HuH-7.5 (cell line): ENCODE measurements around the gene LIMS2.

Experiments used
- DNase-seq: peaks from one replicate; pipeline ENCODE4 v3.0.0; 2011; ENCODE audit warnings: low spot score

LIMS2 gene

GRCh38 chr2:127633556-127634065 lies 41.7 kb downstream of the LIMS2 start:
- no peak for DNase-seq

DNA sequence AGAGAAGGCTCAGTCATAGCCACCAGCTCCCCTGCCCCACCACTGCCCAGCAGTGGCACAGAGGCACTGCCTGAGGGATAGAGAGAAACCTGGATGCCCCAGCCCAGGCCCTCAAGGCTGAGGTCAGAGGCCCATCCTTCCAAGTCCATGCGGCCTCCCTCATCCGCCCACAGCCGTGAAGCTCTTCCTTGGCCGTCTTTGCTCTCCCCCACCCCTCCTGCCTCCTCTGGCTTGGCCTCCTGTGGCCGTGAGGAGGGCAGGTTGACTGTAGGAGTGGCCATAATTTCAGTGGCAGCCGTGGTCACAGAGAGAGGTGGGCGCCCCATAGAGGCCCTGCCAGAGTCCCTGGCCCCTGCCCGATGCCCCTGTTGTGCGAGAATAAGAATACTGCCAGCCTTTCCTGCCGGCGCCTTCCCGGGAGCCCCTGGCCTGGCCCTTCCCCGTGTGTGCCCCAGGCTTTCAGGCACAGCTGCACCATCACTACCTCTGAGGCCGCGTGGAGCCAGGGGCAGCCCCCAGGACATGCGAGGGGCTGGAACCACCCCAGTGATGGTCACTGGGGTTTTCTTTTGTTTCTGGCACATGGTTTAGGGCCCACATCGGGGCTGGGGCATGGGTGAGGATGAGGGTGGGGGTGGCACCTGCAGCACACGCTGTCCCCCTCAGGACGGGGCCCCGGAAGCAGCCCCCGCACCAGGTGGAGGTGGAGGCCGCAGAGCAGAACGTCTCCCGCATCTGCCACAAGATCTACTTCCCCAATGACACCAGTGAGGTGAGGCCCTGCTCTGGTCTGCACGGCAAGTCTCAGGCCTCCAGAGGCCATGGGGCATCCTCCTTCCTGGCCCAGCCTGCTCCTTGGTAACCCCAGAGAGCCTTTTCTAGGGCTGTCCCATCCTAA lies 42.5 kb downstream of the LIMS2 start:
- DNase-seq = no peak

GRCh38 chr2:127631997-127632581 lies 43.2 kb downstream of the LIMS2 start:
- DNase-seq = no peak

DNA sequence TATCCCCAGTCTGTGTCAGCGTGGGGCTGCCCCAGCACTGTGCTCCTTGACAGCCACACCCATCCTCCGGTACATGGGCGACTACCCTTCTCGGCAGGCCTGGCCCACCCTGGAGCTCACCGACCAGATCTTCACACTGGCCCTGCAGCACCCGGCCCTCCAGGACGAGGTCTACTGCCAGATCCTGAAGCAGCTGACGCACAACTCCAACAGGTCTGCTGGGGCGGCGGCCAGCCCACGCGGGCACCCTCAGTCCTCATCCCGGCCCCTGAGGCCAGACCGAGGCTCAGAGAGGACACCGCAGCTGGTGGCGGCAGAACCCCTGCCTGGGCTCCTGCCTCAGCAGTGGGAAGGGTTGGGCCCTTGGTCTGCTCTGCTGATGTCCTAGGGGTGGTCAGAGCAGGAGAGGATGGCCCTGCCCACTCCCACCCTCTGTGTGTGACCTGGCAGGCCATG lies 43.8 kb downstream of the LIMS2 start:
- DNase-seq = no peak

DNA sequence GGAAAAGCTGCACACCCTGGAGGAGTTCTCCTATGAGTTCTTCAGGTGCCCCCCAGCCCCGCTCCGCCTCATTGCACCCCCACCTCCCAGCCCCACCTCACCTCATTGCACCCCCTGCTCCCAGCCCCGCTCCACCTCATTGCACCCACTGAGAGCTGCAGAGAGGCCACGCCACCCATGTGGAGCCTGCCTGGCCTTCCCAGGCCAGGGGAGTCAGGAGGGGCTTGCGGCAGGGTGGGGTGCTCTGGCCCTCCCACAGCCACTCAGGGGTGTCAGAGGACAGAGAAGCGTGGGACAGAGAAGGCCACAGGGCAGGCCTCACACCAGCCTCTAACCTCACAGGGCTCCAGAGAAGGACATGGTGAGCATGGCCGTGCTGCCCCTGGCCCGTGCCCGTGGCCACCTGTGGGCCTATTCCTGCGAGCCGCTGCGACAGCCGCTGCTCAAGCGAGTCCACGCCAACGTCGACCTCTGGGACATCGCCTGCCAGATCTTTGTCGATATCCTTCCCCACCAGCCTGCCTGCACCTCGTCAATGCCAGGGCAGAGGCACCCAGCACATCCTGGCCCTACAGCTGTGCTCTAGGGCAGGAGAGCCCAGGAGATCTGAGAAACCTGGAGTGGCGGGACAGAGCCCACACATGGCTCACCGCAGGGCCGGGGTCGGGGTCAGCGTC lies 44.3 kb downstream of the LIMS2 start:
- no peak for DNase-seq

GRCh38 chr2:127630096-127630863 lies 45.0 kb downstream of the LIMS2 start:
- no peak for DNase-seq

DNA sequence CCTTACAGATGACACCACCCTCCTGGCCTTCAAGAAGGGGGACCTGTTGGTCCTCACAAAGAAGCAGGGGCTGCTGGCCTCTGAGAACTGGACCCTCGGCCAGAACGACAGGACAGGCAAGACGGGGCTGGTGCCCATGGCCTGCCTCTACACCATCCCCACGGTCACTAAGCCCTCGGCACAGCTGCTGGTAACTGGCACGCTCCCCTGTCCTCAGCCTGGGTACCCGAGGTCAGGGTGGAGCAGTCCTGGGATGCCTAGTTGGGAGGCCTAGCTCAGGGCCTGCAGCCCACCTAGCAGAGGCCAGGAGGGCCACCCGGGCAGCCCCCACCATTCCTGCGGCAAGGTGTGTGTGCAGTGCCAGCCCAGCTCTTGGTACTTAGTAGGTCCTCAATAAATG lies 45.7 kb downstream of the LIMS2 start:
- no peak for DNase-seq

- DNase-seq = no peak
Observed at GRCh38 chr2:127628767-127629614, 46.3 kb downstream of the LIMS2 start.

- DNase-seq = no peak
Observed at GRCh38 chr2:127627740-127628571, 47.4 kb downstream of the LIMS2 start.

DNA sequence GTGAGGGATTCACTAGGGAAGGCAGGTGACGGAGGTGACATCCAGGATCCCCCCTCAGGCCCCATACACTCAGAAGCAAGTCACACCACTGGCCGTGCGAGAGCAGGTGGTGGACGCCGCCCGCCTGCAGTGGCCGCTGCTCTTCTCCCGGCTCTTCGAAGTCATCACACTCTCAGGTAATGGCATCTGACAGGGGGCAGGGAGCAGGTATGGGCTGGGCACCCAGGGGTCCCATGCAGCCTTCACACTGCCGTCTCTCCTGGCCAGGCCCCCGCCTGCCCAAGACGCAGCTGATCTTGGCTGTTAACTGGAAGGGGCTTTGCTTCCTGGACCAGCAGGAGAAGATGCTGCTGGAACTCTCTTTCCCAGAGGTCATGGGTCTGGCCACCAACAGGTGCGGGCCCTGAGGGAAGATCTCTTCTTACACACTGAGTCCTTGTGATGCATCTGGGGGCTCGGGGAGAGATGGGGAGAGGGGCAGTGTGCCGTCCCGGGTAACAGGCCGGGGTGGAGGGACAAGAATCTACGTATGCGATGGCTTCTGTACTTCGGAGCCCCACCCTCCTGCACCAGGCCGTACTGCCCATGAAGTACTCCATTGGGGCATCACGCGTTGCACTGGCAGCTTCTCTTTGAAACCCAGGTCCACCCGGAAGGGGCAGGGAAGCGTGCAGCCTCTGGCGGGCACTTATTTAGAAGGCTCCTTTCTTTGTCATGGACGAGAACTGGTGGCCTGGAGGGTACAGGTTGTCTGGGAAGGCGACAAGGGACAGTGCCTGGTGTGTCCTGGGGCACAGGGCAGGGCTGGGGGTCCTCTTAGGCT lies 48.2 kb downstream of the LIMS2 start:
- DNase-seq = no peak

- no peak for DNase-seq
Observed at GRCh38 chr2:127626175-127626574, 49.2 kb downstream of the LIMS2 start.

DNA sequence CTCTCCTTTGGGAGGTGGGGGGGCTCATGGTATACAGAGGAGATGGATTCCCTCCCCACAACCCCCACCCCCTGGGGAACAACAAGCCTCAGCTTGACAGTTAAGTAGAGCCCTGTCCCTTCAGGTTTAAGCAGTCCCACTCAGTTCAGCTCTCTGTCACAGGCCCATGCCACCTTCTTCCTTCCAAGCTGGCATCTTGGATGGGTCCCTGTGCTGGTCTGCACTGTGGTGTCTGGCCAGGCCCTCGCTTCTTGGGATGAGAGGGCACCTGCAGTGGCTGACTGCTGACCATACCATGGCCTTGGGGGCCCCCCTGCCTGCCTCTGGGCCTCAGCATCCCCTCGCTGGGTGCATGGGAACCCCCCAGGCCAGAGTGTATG lies 49.8 kb downstream of the LIMS2 start:
- no peak for DNase-seq

GRCh38 chr2:127624756-127625571 lies 50.4 kb downstream of the LIMS2 start:
- no peak for DNase-seq

GRCh38 chr2:127624320-127624755 lies 51.0 kb downstream of the LIMS2 start:
- DNase-seq = no peak

- DNase-seq = no peak
Observed at GRCh38 chr2:127623388-127624319, 51.7 kb downstream of the LIMS2 start.

- no peak for DNase-seq
Observed at GRCh38 chr2:127622561-127623387, 52.6 kb downstream of the LIMS2 start.
